ENCODE data around the gene BLOC1S1. TPM values are rescaled to one million over a fixed set of nuclear protein-coding genes. Genes with fewer than 3 reads are reported as not detected.

Gene BLOC1S1
- total RNA-seq, result 100 to 1,000 TPM; 134 to 149 (median 139) TPM
- 205 TPM for polyA plus RNA-seq
- long read RNA-seq, donor 1, transcript BLOC1S1-203 (4 exons, 571 nt), result major isoform, 11 of 13 reads
- long read RNA-seq, donor 1, partial matches to known transcripts, result 0 of 13 reads
- long read RNA-seq, donor 1, other reads (novel, unspliced or antisense), result 0 of 13 reads
- long read RNA-seq, donor 2, transcript BLOC1S1-203 (4 exons, 571 nt), result major isoform, 21 of 55 reads
- long read RNA-seq, donor 2, partial matches to known transcripts, result 2 of 55 reads
- long read RNA-seq, donor 2, other reads (novel, unspliced or antisense), result 29 of 55 reads
- long read RNA-seq, donor 3, transcript BLOC1S1-203 (4 exons, 571 nt), result major isoform, 15 of 51 reads
- long read RNA-seq, donor 3, transcript BLOC1S1-201 (4 exons, 837 nt), result minor isoform, 11 of 51 reads
- long read RNA-seq, donor 3, partial matches to known transcripts, result 3 of 51 reads
- long read RNA-seq, donor 3, other reads (novel, unspliced or antisense), result 19 of 51 reads
- long read RNA-seq, donor 4, transcript BLOC1S1-203 (4 exons, 571 nt), result major isoform, 8 of 41 reads
- long read RNA-seq, donor 4, partial matches to known transcripts, result 9 of 41 reads
- long read RNA-seq, donor 4, other reads (novel, unspliced or antisense), result 22 of 41 reads

GRCh38 chr12:55715833-55716581 is at the start of gene BLOC1S1:
TSS of gene BLOC1S1 (plus strand) at chr12:55716046. CDS start at chr12:55716052, 6 bp downstream.
- Histone ChIP-seq H3K9me3 (ENCODE audit: control insufficient read depth, low read length) (no peaks in the 10 kb centered on the region), H3K27ac (ENCODE audit: low read length) (peak within 1 kb of the TSS; percentile 87), H3K27me3 (ENCODE audit: control insufficient read depth, insufficient read depth) (no peaks in the 10 kb centered on the region), H3K4me3 (ENCODE audit: low read length) (peak within 1 kb of the TSS; percentile 51), H3K4me1 (ENCODE audit: control insufficient read depth, insufficient read depth, low read length) (peaks cover 29% of the 10 kb centered on the region)
- WGBS, result under 1% methylated on average over 42 of the region's 42 CpGs
- ATAC-seq (peak; percentile 63 to 77), DNase-seq (peak; percentile 93 to 97 (median 96))
- intact Hi-C loops (cut with DNase I), result loop anchor here in 1 of 4 donors (5.0 kb wide), 1 partner anchor 34 kb away; a partner anchor contains a TSS

GRCh38 chr12:55666508-55666907 is 49.3 kb upstream of the BLOC1S1 start:
- ATAC-seq (no peak), DNase-seq (no peak)
- H3K9me3 ChIP-seq (ENCODE audit: control insufficient read depth, low read length), result no peaks in the 10 kb centered on the region
- no peak overlapping the region for H3K4me3 ChIP-seq (ENCODE audit: low read length)
- WGBS, result 75% methylated on average over 7 of the region's 7 CpGs
- no peaks in the 10 kb centered on the region for H3K4me1 ChIP-seq (ENCODE audit: control insufficient read depth, insufficient read depth, low read length)
- H3K27me3 ChIP-seq (ENCODE audit: control insufficient read depth, insufficient read depth), result no peaks in the 10 kb centered on the region
- intact Hi-C loops (cut with DNase I), result no loop called here
- no peak overlapping the region for H3K27ac ChIP-seq (ENCODE audit: low read length)

GRCh38 chr12:55670276-55670675 is 45.6 kb upstream of the BLOC1S1 start:
- Histone ChIP-seq H3K9me3 (ENCODE audit: control insufficient read depth, low read length) (no peaks in the 10 kb centered on the region), H3K27me3 (ENCODE audit: control insufficient read depth, insufficient read depth) (no peaks in the 10 kb centered on the region), H3K4me1 (ENCODE audit: control insufficient read depth, insufficient read depth, low read length) (no peaks in the 10 kb centered on the region), H3K27ac (ENCODE audit: low read length) (no peak overlapping the region), H3K4me3 (ENCODE audit: low read length) (no peak overlapping the region)
- ATAC-seq (peak in 1 of 2 donors; percentile 21), DNase-seq (no peak)
- intact Hi-C loops (cut with DNase I), result no loop called here

- H3K9me3 ChIP-seq (ENCODE audit: control insufficient read depth, low read length), result no peaks in the 10 kb centered on the region
- no peak overlapping the region for H3K4me3 ChIP-seq (ENCODE audit: low read length)
- intact Hi-C loops (cut with DNase I), result no loop called here
- H3K27me3 ChIP-seq (ENCODE audit: control insufficient read depth, insufficient read depth), result no peaks in the 10 kb centered on the region
- DNase-seq (no peak), ATAC-seq (no peak)
- no peaks in the 10 kb centered on the region for H3K4me1 ChIP-seq (ENCODE audit: control insufficient read depth, insufficient read depth, low read length)
- no peak overlapping the region for H3K27ac ChIP-seq (ENCODE audit: low read length)
- WGBS, result 60% methylated on average over 4 of the region's 4 CpGs
Observed at GRCh38 chr12:55671746-55672145, 44.1 kb upstream of the BLOC1S1 start.

GRCh38 chr12:55673638-55674037 is 42.2 kb upstream of the BLOC1S1 start:
- H3K9me3 ChIP-seq (ENCODE audit: control insufficient read depth, low read length), result no peaks in the 10 kb centered on the region
- no peaks in the 10 kb centered on the region for H3K27me3 ChIP-seq (ENCODE audit: control insufficient read depth, insufficient read depth)
- ATAC-seq (peak in 1 of 2 donors; percentile 46), DNase-seq (no peak)
- no peak overlapping the region for H3K4me3 ChIP-seq (ENCODE audit: low read length)
- intact Hi-C loops (cut with DNase I), result no loop called here
- no peak overlapping the region for H3K27ac ChIP-seq (ENCODE audit: low read length)
- H3K4me1 ChIP-seq (ENCODE audit: control insufficient read depth, insufficient read depth, low read length), result no peaks in the 10 kb centered on the region

- no peak overlapping the region for H3K4me3 ChIP-seq (ENCODE audit: low read length)
- intact Hi-C loops (cut with DNase I), result no loop called here
- ATAC-seq, result peak in 1 of 2 donors; percentile 10
- H3K27ac ChIP-seq (ENCODE audit: low read length), result no peak overlapping the region
- no peaks in the 10 kb centered on the region for H3K27me3 ChIP-seq (ENCODE audit: control insufficient read depth, insufficient read depth)
- H3K9me3 ChIP-seq (ENCODE audit: control insufficient read depth, low read length), result no peaks in the 10 kb centered on the region
- WGBS, result 79% methylated on average over 8 of the region's 8 CpGs
- no peak for DNase-seq
- no peaks in the 10 kb centered on the region for H3K4me1 ChIP-seq (ENCODE audit: control insufficient read depth, insufficient read depth, low read length)
Observed at GRCh38 chr12:55675666-55676065, 40.2 kb upstream of the BLOC1S1 start.

GRCh38 chr12:55676707-55677106 is 39.1 kb upstream of the BLOC1S1 start:
- ATAC-seq (no peak), DNase-seq (no peak)
- Histone ChIP-seq H3K27ac (ENCODE audit: low read length) (no peak overlapping the region), H3K9me3 (ENCODE audit: control insufficient read depth, low read length) (no peaks in the 10 kb centered on the region), H3K27me3 (ENCODE audit: control insufficient read depth, insufficient read depth) (no peaks in the 10 kb centered on the region), H3K4me1 (ENCODE audit: control insufficient read depth, insufficient read depth, low read length) (peaks cover 1% of the 10 kb centered on the region), H3K4me3 (ENCODE audit: low read length) (no peak overlapping the region)
- intact Hi-C loops (cut with DNase I), result no loop called here
- WGBS, result 62% methylated on average over 6 of the region's 6 CpGs

GRCh38 chr12:55679691-55680090 is 36.2 kb upstream of the BLOC1S1 start:
- intact Hi-C loops (cut with DNase I), result loop anchor here in 2 of 4 donors (5.0 kb wide), 2 partner anchors 38 to 43 kb away; partner anchors contain the start of genes BLOC1S1 (in 1 of the 2) and RDH5 (in 1 of the 2)
- Histone ChIP-seq H3K27me3 (ENCODE audit: control insufficient read depth, insufficient read depth) (no peaks in the 10 kb centered on the region), H3K27ac (ENCODE audit: low read length) (no peak overlapping the region), H3K4me1 (ENCODE audit: control insufficient read depth, insufficient read depth, low read length) (peaks cover 2% of the 10 kb centered on the region), H3K9me3 (ENCODE audit: control insufficient read depth, low read length) (no peaks in the 10 kb centered on the region), H3K4me3 (ENCODE audit: low read length) (no peak overlapping the region)
- WGBS, result 87% methylated on average over 5 of the region's 5 CpGs
- DNase-seq, result no peak
- no peak for ATAC-seq

GRCh38 chr12:55681142-55682077 is 34.4 kb upstream of the BLOC1S1 start:
- H3K27me3 ChIP-seq (ENCODE audit: control insufficient read depth, insufficient read depth), result no peaks in the 10 kb centered on the region
- H3K4me3 ChIP-seq (ENCODE audit: low read length), result peak overlapping the region; percentile 66
- peaks cover 2% of the 10 kb centered on the region for H3K4me1 ChIP-seq (ENCODE audit: control insufficient read depth, insufficient read depth, low read length)
- 12% methylated on average over 17 of the region's 17 CpGs for WGBS
- intact Hi-C loops (cut with DNase I), result loop anchor here in 2 of 4 donors (5.0 kb wide), 2 partner anchors 36 to 41 kb away; partner anchors contain the start of genes BLOC1S1 (in 1 of the 2) and RDH5 (in 1 of the 2)
- peak; percentile 73 to 75 for ATAC-seq
- no peaks in the 10 kb centered on the region for H3K9me3 ChIP-seq (ENCODE audit: control insufficient read depth, low read length)
- peak; percentile 62 to 89 (median 81) for DNase-seq
- peak overlapping the region; percentile 82 for H3K27ac ChIP-seq (ENCODE audit: low read length)
